ENCODE data around the gene ZCCHC4.

Gene ZCCHC4

GRCh38 chr4:25330335-25330734 lies 17.8 kb downstream of the ZCCHC4 start:
- no peaks in the 10 kb centered on the region for H3F3A ChIP-seq (ENCODE audit: insufficient read depth, low read length)
- no peak overlapping the region for H3K4me2 ChIP-seq (ENCODE audit: low read length)
- no peak overlapping the region for H3K9ac ChIP-seq (ENCODE audit: low read length)
- H4K20me1 ChIP-seq (ENCODE audit: insufficient read depth, low read length), result no peaks in the 10 kb centered on the region
- H3K36me3 ChIP-seq (ENCODE audit: insufficient read depth, low read length), result no peaks in the 10 kb centered on the region
- H3K4me3 ChIP-seq (ENCODE audit: low read depth, low read length, poor library complexity, severe bottlenecking), result no peak overlapping the region
- H3K27ac ChIP-seq (ENCODE audit: low read depth, low read length, poor library complexity, severe bottlenecking), result no peak overlapping the region
- no peak overlapping the region for H2AFZ ChIP-seq (ENCODE audit: low read length)
- H3K9me3 ChIP-seq (ENCODE audit: low read length), result no peaks in the 10 kb centered on the region
- TF ChIP-seq EZH2 (IDR thresholded peaks at IDR 0.05; ENCODE audit: borderline replicate concordance, low read length), result no peak
- TF ChIP-seq CTCF (IDR thresholded peaks at IDR 0.05; ENCODE audit: low read length), result no peak
- no peaks in the 10 kb centered on the region for H3K79me2 ChIP-seq (ENCODE audit: insufficient read depth, low read length)
- no peaks in the 10 kb centered on the region for H3K4me1 ChIP-seq (ENCODE audit: insufficient read depth, low read length, severe bottlenecking)
- no peaks in the 10 kb centered on the region for H3K9me2 ChIP-seq (ENCODE audit: low read depth, low read length)
- no peaks in the 10 kb centered on the region for H3K27me3 ChIP-seq (ENCODE audit: insufficient read depth, low read length)

- Histone ChIP-seq H3K27ac (ENCODE audit: low read depth, low read length, poor library complexity, severe bottlenecking) (no peak overlapping the region), H3K9me3 (ENCODE audit: low read length) (no peaks in the 10 kb centered on the region), H3K9ac (ENCODE audit: low read length) (no peak overlapping the region), H3K9me2 (ENCODE audit: low read depth, low read length) (no peaks in the 10 kb centered on the region), H3K4me1 (ENCODE audit: insufficient read depth, low read length, severe bottlenecking) (no peaks in the 10 kb centered on the region), H4K20me1 (ENCODE audit: insufficient read depth, low read length) (no peaks in the 10 kb centered on the region), H3K4me3 (ENCODE audit: low read depth, low read length, poor library complexity, severe bottlenecking) (no peak overlapping the region), H3K36me3 (ENCODE audit: insufficient read depth, low read length) (no peaks in the 10 kb centered on the region), H2AFZ (ENCODE audit: low read length) (no peak overlapping the region), H3K79me2 (ENCODE audit: insufficient read depth, low read length) (no peaks in the 10 kb centered on the region), H3F3A (ENCODE audit: insufficient read depth, low read length) (no peaks in the 10 kb centered on the region), H3K27me3 (ENCODE audit: insufficient read depth, low read length) (no peaks in the 10 kb centered on the region), H3K4me2 (ENCODE audit: low read length) (no peak overlapping the region)
- no peak for TF ChIP-seq EZH2 (IDR thresholded peaks at IDR 0.05; ENCODE audit: borderline replicate concordance, low read length)
- no peak for TF ChIP-seq CTCF (IDR thresholded peaks at IDR 0.05; ENCODE audit: low read length)
These were observed 18.6 kb downstream of the ZCCHC4 start for GRCh38 chr4:25330905-25331808.

- H3K9me2 ChIP-seq (ENCODE audit: low read depth, low read length), result no peaks in the 10 kb centered on the region
- H3K9me3 ChIP-seq (ENCODE audit: low read length), result no peaks in the 10 kb centered on the region
- no peak overlapping the region for H3K27ac ChIP-seq (ENCODE audit: low read depth, low read length, poor library complexity, severe bottlenecking)
- no peak overlapping the region for H2AFZ ChIP-seq (ENCODE audit: low read length)
- H3K36me3 ChIP-seq (ENCODE audit: insufficient read depth, low read length), result peaks cover 7% of the 10 kb centered on the region; the same call in 1 of the 2 replicates
- no peak overlapping the region for H3K9ac ChIP-seq (ENCODE audit: low read length)
- TF ChIP-seq CTCF (IDR thresholded peaks at IDR 0.05; ENCODE audit: low read length), result no peak
- no peak for TF ChIP-seq EZH2 (IDR thresholded peaks at IDR 0.05; ENCODE audit: borderline replicate concordance, low read length)
- H4K20me1 ChIP-seq (ENCODE audit: insufficient read depth, low read length), result no peaks in the 10 kb centered on the region
- no peaks in the 10 kb centered on the region for H3K4me1 ChIP-seq (ENCODE audit: insufficient read depth, low read length, severe bottlenecking)
- H3K79me2 ChIP-seq (ENCODE audit: insufficient read depth, low read length), result no peaks in the 10 kb centered on the region
- no peaks in the 10 kb centered on the region for H3F3A ChIP-seq (ENCODE audit: insufficient read depth, low read length)
- no peak overlapping the region for H3K4me3 ChIP-seq (ENCODE audit: low read depth, low read length, poor library complexity, severe bottlenecking)
- no peaks in the 10 kb centered on the region for H3K27me3 ChIP-seq (ENCODE audit: insufficient read depth, low read length)
- H3K4me2 ChIP-seq (ENCODE audit: low read length), result no peak overlapping the region
These were observed 31.1 kb downstream of the ZCCHC4 start for GRCh38 chr4:25343671-25344070.
